Measurements from ENCODE around the gene TAF4B.

GRCh38 chr18:26183395-26184112, 42.7 kb upstream of the TAF4B start:
- TF ChIP-seq CTCF (IDR thresholded peaks at IDR 0.05; ENCODE audit: low read length) (no peak), EZH2 (IDR thresholded peaks at IDR 0.05; ENCODE audit: borderline replicate concordance, low read length) (no peak)

Data from OCI-LY1 (cell line).